ENCODE measurements around the gene TTC7B. TPM values are rescaled to one million over a fixed set of nuclear protein-coding genes. Genes with fewer than 3 reads are reported as not detected.

The TTC7B gene
- total RNA-seq, 2 experiments from 2014 or later: 1.2 to 1.3 TPM

DNA sequence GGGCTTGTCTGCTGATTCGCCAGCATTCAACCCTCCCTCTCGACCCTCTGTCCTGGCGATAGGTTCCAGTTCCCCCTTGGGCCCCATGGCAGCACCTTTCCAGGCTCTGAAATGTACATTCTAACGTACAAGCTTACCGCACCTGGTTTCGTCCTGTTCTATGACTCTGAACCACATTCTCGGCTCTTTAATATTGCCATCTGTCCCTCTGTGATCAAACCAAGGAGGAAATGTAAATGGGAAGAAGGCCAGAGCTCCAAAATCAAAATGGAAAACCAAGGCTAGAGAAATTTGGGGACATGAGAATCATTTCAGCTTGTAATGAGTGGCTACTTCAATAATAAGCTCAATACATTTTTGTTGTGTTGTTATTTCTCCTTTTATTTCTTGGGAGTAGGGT is 117.2 kb downstream of the TTC7B start:
- Histone ChIP-seq H3K27me3 (ENCODE audit: control insufficient read depth in 1 of 2, insufficient read depth in 2 of 2, low read length in 2 of 2) (no peaks in the 10 kb centered on the region), H3K9me3 (ENCODE audit: control insufficient read depth in 1 of 2, insufficient read depth in 1 of 2, low read length in 2 of 2) (no peaks in the 10 kb centered on the region), H3K4me3 (ENCODE audit: low read length) (no peak overlapping the region), H3K4me1 (ENCODE audit: insufficient read depth, low read length) (peaks cover 6% of the 10 kb centered on the region), H3K36me3 (ENCODE audit: insufficient read depth, low read length) (no peaks in the 10 kb centered on the region), H3K27ac (ENCODE audit: low read depth in 1 of 2, low read length in 2 of 2) (no peak overlapping the region)
- ChIA-PET POLR2A (interaction anchor here (1.3 kb wide), 1 partner anchor 317 kb away, joined by 3 read pairs; no protein-coding TSS in a partner anchor), CTCF (no interaction called here)
- no peaks in the 10 kb centered on the region for H3K27me3 Mint-ChIP-seq
- no peaks in the 10 kb centered on the region for H3K9me3 Mint-ChIP-seq
- DNase-seq (no peak), ATAC-seq (ENCODE audit: poor library complexity) (no peak)
- TF ChIP-seq, protein P1, sequence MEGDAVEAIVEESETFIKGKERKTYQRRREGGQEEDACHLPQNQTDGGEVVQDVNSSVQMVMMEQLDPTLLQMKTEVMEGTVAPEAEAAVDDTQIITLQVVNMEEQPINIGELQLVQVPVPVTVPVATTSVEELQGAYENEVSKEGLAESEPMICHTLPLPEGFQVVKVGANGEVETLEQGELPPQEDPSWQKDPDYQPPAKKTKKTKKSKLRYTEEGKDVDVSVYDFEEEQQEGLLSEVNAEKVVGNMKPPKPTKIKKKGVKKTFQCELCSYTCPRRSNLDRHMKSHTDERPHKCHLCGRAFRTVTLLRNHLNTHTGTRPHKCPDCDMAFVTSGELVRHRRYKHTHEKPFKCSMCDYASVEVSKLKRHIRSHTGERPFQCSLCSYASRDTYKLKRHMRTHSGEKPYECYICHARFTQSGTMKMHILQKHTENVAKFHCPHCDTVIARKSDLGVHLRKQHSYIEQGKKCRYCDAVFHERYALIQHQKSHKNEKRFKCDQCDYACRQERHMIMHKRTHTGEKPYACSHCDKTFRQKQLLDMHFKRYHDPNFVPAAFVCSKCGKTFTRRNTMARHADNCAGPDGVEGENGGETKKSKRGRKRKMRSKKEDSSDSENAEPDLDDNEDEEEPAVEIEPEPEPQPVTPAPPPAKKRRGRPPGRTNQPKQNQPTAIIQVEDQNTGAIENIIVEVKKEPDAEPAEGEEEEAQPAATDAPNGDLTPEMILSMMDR (IDR thresholded peaks at IDR 0.05): no peak
- no peaks in the 10 kb centered on the region for H3K36me3 Mint-ChIP-seq (ENCODE audit: low read depth)
- H3K4me3 Mint-ChIP-seq: no peak overlapping the region
- H3K27ac Mint-ChIP-seq: no peak overlapping the region
- intact Hi-C loops (cut with DNase I, micrococcal nuclease): loop anchor here in 1 of 2 experiments (10.0 kb wide), 1 partner anchor 754 kb away; no protein-coding TSS in a partner anchor
- H3K4me1 Mint-ChIP-seq (ENCODE audit: low read depth): no peaks in the 10 kb centered on the region

DNA sequence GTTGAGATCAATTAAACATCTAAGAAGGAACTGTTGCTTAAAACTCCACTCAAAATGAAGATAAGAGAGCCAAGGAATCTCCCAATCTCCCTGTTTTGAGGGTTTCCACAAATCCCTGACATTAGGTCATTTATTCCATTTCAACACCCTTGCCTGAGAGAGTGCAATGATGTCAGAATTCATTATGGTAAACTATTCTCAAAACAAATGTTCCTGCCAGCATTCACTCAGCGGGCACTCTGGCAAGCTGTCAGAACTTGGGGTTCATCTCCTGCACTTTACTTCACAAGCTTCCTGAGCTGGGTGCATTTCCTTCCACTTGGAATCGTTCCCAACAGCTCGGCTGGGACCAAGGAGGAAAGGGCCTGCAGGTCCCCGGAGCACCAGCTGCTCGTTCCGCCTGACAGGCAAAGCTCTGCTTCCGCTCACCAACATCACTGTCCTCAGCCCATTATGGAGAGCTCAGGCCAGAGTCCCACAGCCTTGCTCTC is 117.8 kb downstream of the TTC7B start:
- ChIA-PET POLR2A (interaction anchor here (1.3 kb wide), 1 partner anchor 316 kb away, joined by 3 read pairs; no protein-coding TSS in a partner anchor), CTCF (interaction anchor here (1.7 kb wide), 1 partner anchor 397 kb away, joined by 5 read pairs; no protein-coding TSS in a partner anchor)
- no peaks in the 10 kb centered on the region for H3K27me3 Mint-ChIP-seq

DNA sequence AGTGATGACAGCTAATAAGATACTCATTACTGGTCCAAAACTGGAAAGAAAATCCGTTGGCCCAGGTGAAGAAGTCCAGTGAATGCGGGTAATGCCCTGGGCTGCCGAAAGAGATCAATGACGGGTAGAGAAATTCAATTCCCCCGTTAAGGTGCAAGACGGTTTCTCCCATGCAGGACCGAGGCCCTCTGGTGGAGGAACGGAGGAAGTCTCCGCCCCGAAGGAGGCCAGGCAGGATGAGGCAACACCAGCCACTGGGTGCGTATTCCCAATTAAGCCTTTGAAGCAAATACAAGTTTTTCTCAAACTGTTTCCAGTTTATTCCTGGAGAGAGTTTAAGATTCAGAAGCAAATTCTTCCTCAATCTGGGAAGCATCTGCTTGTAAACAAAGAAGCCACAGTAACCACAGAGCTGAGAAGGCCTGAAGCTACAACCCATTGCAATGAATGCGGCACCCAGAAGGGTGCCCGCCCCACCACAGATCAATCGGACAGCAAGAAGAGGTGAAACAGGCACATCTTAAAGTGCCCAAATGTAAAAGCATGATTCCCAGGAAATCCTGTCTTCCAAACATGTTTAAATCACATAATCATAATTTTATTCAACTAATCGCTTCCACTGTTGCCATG is 118.5 kb downstream of the TTC7B start:
- Histone ChIP-seq H3K27me3 (ENCODE audit: control insufficient read depth in 1 of 2, insufficient read depth in 2 of 2, low read length in 2 of 2) (no peaks in the 10 kb centered on the region), H3K9me3 (ENCODE audit: control insufficient read depth in 1 of 2, insufficient read depth in 1 of 2, low read length in 2 of 2) (no peaks in the 10 kb centered on the region), H3K36me3 (ENCODE audit: insufficient read depth, low read length) (no peaks in the 10 kb centered on the region), H3K27ac (ENCODE audit: low read depth in 1 of 2, low read length in 2 of 2) (no peak overlapping the region), H3K4me1 (ENCODE audit: insufficient read depth, low read length) (peaks cover 6% of the 10 kb centered on the region), H3K4me3 (ENCODE audit: low read length) (no peak overlapping the region)
- ChIA-PET CTCF (interaction anchor here (1.1 to 1.7 kb wide), 7 partner anchors 14 to 408 kb away, joined by 3 to 10 read pairs (median 4); no protein-coding TSS in a partner anchor), POLR2A (interaction anchor here (0.6 to 1.8 kb wide), 4 partner anchors 298 to 413 kb away, joined by 3 to 12 read pairs (median 6); no protein-coding TSS in a partner anchor)
- no peak overlapping the region for H3K4me3 Mint-ChIP-seq
- ATAC-seq (ENCODE audit: poor library complexity): peak; percentile 97
- intact Hi-C loops (cut with DNase I, micrococcal nuclease): loop anchor here (1.0 to 10.0 kb wide), 4 partner anchors 328 to 753 kb away; no protein-coding TSS in a partner anchor
- TF ChIP-seq, protein P1 (IDR thresholded peaks at IDR 0.05): peak; percentile 94
- H3K9me3 Mint-ChIP-seq: no peaks in the 10 kb centered on the region
- H3K27me3 Mint-ChIP-seq: no peaks in the 10 kb centered on the region
- no peak overlapping the region for H3K27ac Mint-ChIP-seq
- no peaks in the 10 kb centered on the region for H3K36me3 Mint-ChIP-seq (ENCODE audit: low read depth)
- H3K4me1 Mint-ChIP-seq (ENCODE audit: low read depth): no peaks in the 10 kb centered on the region
- DNase-seq: peak; percentile 61 to 82 (median 71)

More for the DNA sequence above, 117.8 kb downstream of the TTC7B start:
- TF ChIP-seq, protein P1 (IDR thresholded peaks at IDR 0.05): no peak
- peaks cover 6% of the 10 kb centered on the region for H3K4me1 ChIP-seq (ENCODE audit: insufficient read depth, low read length)
- Mint-ChIP-seq H3K27ac (no peak overlapping the region), H3K36me3 (ENCODE audit: low read depth) (no peaks in the 10 kb centered on the region), H3K4me1 (ENCODE audit: low read depth) (no peaks in the 10 kb centered on the region), H3K9me3 (no peaks in the 10 kb centered on the region), H3K4me3 (no peak overlapping the region)
- H3K27me3 ChIP-seq (ENCODE audit: control insufficient read depth in 1 of 2, insufficient read depth in 2 of 2, low read length in 2 of 2): no peaks in the 10 kb centered on the region
- DNase-seq (no peak), ATAC-seq (ENCODE audit: poor library complexity) (no peak)
- intact Hi-C loops (cut with DNase I, micrococcal nuclease): loop anchor here in 1 of 2 experiments (10.0 kb wide), 1 partner anchor 754 kb away; no protein-coding TSS in a partner anchor
- H3K27ac ChIP-seq (ENCODE audit: low read depth in 1 of 2, low read length in 2 of 2): no peak overlapping the region
- H3K4me3 ChIP-seq (ENCODE audit: low read length): no peak overlapping the region
- no peaks in the 10 kb centered on the region for H3K36me3 ChIP-seq (ENCODE audit: insufficient read depth, low read length)
- H3K9me3 ChIP-seq (ENCODE audit: control insufficient read depth in 1 of 2, insufficient read depth in 1 of 2, low read length in 2 of 2): no peaks in the 10 kb centered on the region

Measured in CD4-positive, alpha-beta T cell (primary cell).